Stimulated activated CD8-positive, alpha-beta memory T cell treated with anti-CD3 and anti-CD28 coated beads, Interleukin-7, amount 100 ng/mL, for 1 hour (primary cell): ENCODE measurements around the gene NKAIN1.
A peak's percentile ranks its signal among the peaks of the same experiment; 100 is the strongest.
"Not testable (repeated sequence)": the region's sequence is repeated elsewhere in the genome, so short reads cannot be mapped to it uniquely, and the experiment has no call there.

Experiments used
- DNase-seq, 2 donors: peaks; one replicate each; pipeline ENCODE4 v3.0.0-alpha.2; 2020; ENCODE audit warnings: low read depth in 2 of 2

NKAIN1 gene

GRCh38 chr1:31195267-31195666, 44.4 kb downstream of the NKAIN1 start:
- not testable (repeated sequence) for DNase-seq

- no peak for DNase-seq
Measured at GRCh38 chr1:31193729-31194128, 46.0 kb downstream of the NKAIN1 start.

GRCh38 chr1:31191281-31191680, 48.4 kb downstream of the NKAIN1 start:
- no peak for DNase-seq

- DNase-seq = no peak
Measured at GRCh38 chr1:31189696-31190674, 49.7 kb downstream of the NKAIN1 start.

GRCh38 chr1:31183927-31184554, 55.6 kb downstream of the NKAIN1 start:
- DNase-seq = no peak

GRCh38 chr1:31183126-31183525, 56.6 kb downstream of the NKAIN1 start:
- DNase-seq = no peak

GRCh38 chr1:31182352-31182751, 57.3 kb downstream of the NKAIN1 start:
- DNase-seq = peak; percentile 0 to 23

GRCh38 chr1:31181515-31182343, 58.0 kb downstream of the NKAIN1 start:
- DNase-seq = no peak

- no peak for DNase-seq
Measured at GRCh38 chr1:31180338-31180737, 59.3 kb downstream of the NKAIN1 start.

- not testable (repeated sequence) for DNase-seq
Measured at GRCh38 chr1:31176291-31176690, 63.4 kb downstream of the NKAIN1 start.

GRCh38 chr1:31170486-31170735, 69.3 kb downstream of the NKAIN1 start:
- DNase-seq = no peak

GRCh38 chr1:31166462-31166861, 73.2 kb downstream of the NKAIN1 start:
- DNase-seq = no peak

- DNase-seq = no peak
Measured at GRCh38 chr1:31164291-31164690, 75.4 kb downstream of the NKAIN1 start.

GRCh38 chr1:31163866-31164265, 75.8 kb downstream of the NKAIN1 start:
- DNase-seq = no peak

- DNase-seq = no peak
Measured at GRCh38 chr1:31161571-31161970, 78.1 kb downstream of the NKAIN1 start.

- no peak for DNase-seq
Measured at GRCh38 chr1:31159869-31160611, 79.6 kb downstream of the NKAIN1 start.

GRCh38 chr1:31159323-31159722, 80.4 kb downstream of the NKAIN1 start:
- DNase-seq = no peak

- DNase-seq = peak in 1 of 2 donors; percentile 11
Measured at GRCh38 chr1:31155216-31155806, 84.4 kb downstream of the NKAIN1 start.

- peak; percentile 34 to 46 for DNase-seq
Measured at GRCh38 chr1:31154632-31155215, 85.0 kb downstream of the NKAIN1 start.

- no peak for DNase-seq
Measured at GRCh38 chr1:31154000-31154631, 85.6 kb downstream of the NKAIN1 start.
